ENCODE results near the gene DGKH.

GRCh38 chr13:42101821-42102585 is 53.6 kb downstream of the DGKH start:
- TF ChIP-seq CTCF (IDR thresholded peaks at IDR 0.05) (no peak), POLR2A (IDR thresholded peaks at IDR 0.05) (no peak)

Data from upper lobe of left lung (tissue), 4 donors.